HEK293 (cell line): ENCODE data around the gene KCNK4.
A peak's percentile ranks its signal among the peaks of the same experiment; 100 is the strongest.

ENCODE experiments used
- CTCF ChIA-PET: fragments of 350-600 bp; formaldehyde crosslinking; extraction: SDS; loops from one replicate; lab custom pipeline; 2021; ENCODE audit warnings: antibody characterized with exemption; lab: Yijun Ruan, JAX
- POLR2A ChIA-PET: fragments of 300-600 bp; formaldehyde crosslinking; extraction: SDS; loops from one replicate; lab custom pipeline; 2020; ENCODE audit warnings: antibody characterized with exemption, inconsistent platforms; lab: Yijun Ruan, JAX
- H3K27ac ChIP-seq: fragments of 200-500 bp; sonication (Bioruptor generic); 2 replicates; pipeline ENCODE4 v1.5.1; 2014; ENCODE audit warnings: low read depth, low read length, control low read depth, inconsistent platforms; ENCODE audit errors: extremely low read depth
- H3K36me3 ChIP-seq, 2 experiments: fragments of 200-500 bp in 1 of 2; sonication (Bioruptor generic) in 1 of 2; 1 replicate in 1 of 2; 2 replicates in 1 of 2; pipeline ENCODE4 v1.5.1; 2014 to 2017; ENCODE audit warnings: inconsistent platforms in 2 of 2, low read length in 2 of 2; ENCODE audit not compliant: control insufficient read depth in 2 of 2, insufficient read depth in 1 of 2
- H3K4me1 ChIP-seq: fragments of 200-500 bp; sonication (Bioruptor generic); 2 replicates; pipeline ENCODE4 v1.5.1; 2014; ENCODE audit warnings: mild to moderate bottlenecking, low read length, inconsistent platforms; ENCODE audit not compliant: control insufficient read depth, insufficient read depth
- H3K4me3 ChIP-seq: 2 replicates; pipeline ENCODE4 v1.5.1; 2011; ENCODE audit warnings: low read depth, mild to moderate bottlenecking, control low read depth, low read length, moderate library complexity
- H3K9me3 ChIP-seq: fragments of 200-500 bp; sonication (Bioruptor generic); 2 replicates; pipeline ENCODE4 v1.5.1; 2014; ENCODE audit warnings: low read depth, low read length, inconsistent platforms; ENCODE audit not compliant: control insufficient read depth, insufficient read depth
- GLIS1 ChIP-seq: fragments of 450-650 bp; formaldehyde crosslinking; IDR thresholded peaks from 2 replicates; pipeline ENCODE4 v1.5.1; 2016; ENCODE audit warnings: missing biosample characterization, missing genetic modification characterization
- HOXD13 ChIP-seq: sonication (generic); formaldehyde crosslinking; IDR thresholded peaks from 2 replicates; pipeline ENCODE4 v1.8.0; 2022; ENCODE audit warnings: missing genetic modification reagents, borderline replicate concordance
- SCRT2 ChIP-seq: fragments of 450-650 bp; formaldehyde crosslinking; IDR thresholded peaks from 2 replicates; pipeline ENCODE4 v1.5.1; 2016; ENCODE audit warnings: missing biosample characterization, missing genetic modification characterization
- SP3 ChIP-seq: fragments of 450-650 bp; formaldehyde crosslinking; IDR thresholded peaks from 2 replicates; pipeline ENCODE4 v1.5.1; 2016; ENCODE audit warnings: missing biosample characterization, missing genetic modification characterization
- TCF7L2 ChIP-seq: IDR thresholded peaks from 2 replicates; pipeline ENCODE4 v1.6.1; 2011; ENCODE audit warnings: low read depth, mild to moderate bottlenecking, inconsistent platforms, low read length, moderate library complexity, borderline replicate concordance
- WT1 ChIP-seq: fragments of 450-650 bp; formaldehyde crosslinking; IDR thresholded peaks from 2 replicates; pipeline ENCODE4 v1.5.1; 2016; ENCODE audit warnings: missing biosample characterization, missing genetic modification characterization
- ZBTB6 ChIP-seq: fragments of 450-650 bp; formaldehyde crosslinking; IDR thresholded peaks from 2 replicates; pipeline ENCODE4 v1.5.1; 2017; ENCODE audit warnings: missing biosample characterization, missing genetic modification characterization
- ZFHX2 ChIP-seq: fragments of 450-650 bp; formaldehyde crosslinking; conservative IDR thresholded peaks from 2 replicates; pipeline ENCODE4 v1.5.1; 2016; ENCODE audit warnings: missing biosample characterization, missing genetic modification characterization
- ZFP37 ChIP-seq: fragments of 450-650 bp; formaldehyde crosslinking; IDR thresholded peaks from 2 replicates; pipeline ENCODE4 v1.5.1; 2016; ENCODE audit warnings: missing biosample characterization, missing genetic modification characterization
- ZFP41 ChIP-seq: fragments of 450-650 bp; formaldehyde crosslinking; IDR thresholded peaks from 2 replicates; pipeline ENCODE4 v1.5.1; 2016; ENCODE audit warnings: missing biosample characterization, missing genetic modification characterization, borderline replicate concordance
- ZIC2 ChIP-seq: fragments of 450-650 bp; formaldehyde crosslinking; IDR thresholded peaks from 2 replicates; pipeline ENCODE4 v1.5.1; 2016; ENCODE audit warnings: missing biosample characterization, missing genetic modification characterization
- ZNF146 ChIP-seq: fragments of 450-650 bp; formaldehyde crosslinking; IDR thresholded peaks from 2 replicates; pipeline ENCODE4 v1.5.1; 2016; ENCODE audit warnings: missing biosample characterization, missing genetic modification characterization
- ZNF155 ChIP-seq: fragments of 450-650 bp; formaldehyde crosslinking; IDR thresholded peaks from 2 replicates; pipeline ENCODE4 v1.5.1; 2016; ENCODE audit warnings: missing biosample characterization, missing genetic modification characterization
- ZNF280D ChIP-seq: fragments of 450-650 bp; formaldehyde crosslinking; IDR thresholded peaks from 2 replicates; pipeline ENCODE4 v1.5.1; 2016; ENCODE audit warnings: missing biosample characterization, missing genetic modification characterization
- ZNF324 ChIP-seq: fragments of 450-650 bp; formaldehyde crosslinking; IDR thresholded peaks from 2 replicates; pipeline ENCODE4 v1.5.1; 2016; ENCODE audit warnings: missing biosample characterization, missing genetic modification characterization
- ZNF350 ChIP-seq: fragments of 450-650 bp; formaldehyde crosslinking; IDR thresholded peaks from 2 replicates; pipeline ENCODE4 v1.5.0; 2017; ENCODE audit warnings: missing biosample characterization, mild to moderate bottlenecking, missing genetic modification characterization
- ZNF391 ChIP-seq: fragments of 450-650 bp; formaldehyde crosslinking; IDR thresholded peaks from 2 replicates; pipeline ENCODE4 v1.5.1; 2016; ENCODE audit warnings: low read depth, missing biosample characterization, missing genetic modification characterization, borderline replicate concordance
- ZNF426 ChIP-seq: fragments of 450-650 bp; formaldehyde crosslinking; IDR thresholded peaks from 2 replicates; pipeline ENCODE4 v1.5.1; 2017; ENCODE audit warnings: missing biosample characterization, missing genetic modification characterization, mild to moderate bottlenecking, inconsistent platforms, moderate library complexity
- ZNF449 ChIP-seq: fragments of 450-650 bp; formaldehyde crosslinking; IDR thresholded peaks from 2 replicates; pipeline ENCODE4 v1.5.1; 2017; ENCODE audit warnings: missing biosample characterization, mild to moderate bottlenecking, missing genetic modification characterization, moderate library complexity
- ZNF530 ChIP-seq: fragments of 450-650 bp; formaldehyde crosslinking; IDR thresholded peaks from 2 replicates; pipeline ENCODE4 v1.5.1; 2016; ENCODE audit warnings: low read depth, missing biosample characterization, missing genetic modification characterization
- ZNF548 ChIP-seq: fragments of 450-650 bp; formaldehyde crosslinking; IDR thresholded peaks from 2 replicates; pipeline ENCODE4 v1.5.1; 2016; ENCODE audit warnings: missing biosample characterization, missing genetic modification characterization
- ZNF585B ChIP-seq: fragments of 450-650 bp; formaldehyde crosslinking; IDR thresholded peaks from 2 replicates; pipeline ENCODE4 v1.5.1; 2016; ENCODE audit warnings: missing biosample characterization, missing genetic modification characterization
- ZNF707 ChIP-seq: fragments of 450-650 bp; formaldehyde crosslinking; IDR thresholded peaks from 2 replicates; pipeline ENCODE4 v1.5.1; 2016; ENCODE audit warnings: missing biosample characterization, missing genetic modification characterization
- ZSCAN23 ChIP-seq: fragments of 450-650 bp; formaldehyde crosslinking; IDR thresholded peaks from 2 replicates; pipeline ENCODE4 v1.5.1; 2016; ENCODE audit warnings: missing biosample characterization, missing genetic modification characterization
- ZSCAN30 ChIP-seq: fragments of 450-650 bp; IDR thresholded peaks from 2 replicates; pipeline ENCODE4 v1.5.1; 2018; ENCODE audit warnings: missing biosample characterization, mild to moderate bottlenecking, missing genetic modification characterization, moderate library complexity

The KCNK4 gene

GRCh38 chr11:64256300-64256699, 34.8 kb upstream of the KCNK4 start:
- H3K36me3 ChIP-seq = peaks cover 0 to 57% of the 10 kb centered on the region in 2 experiments; a peak in 2 of 3 replicates
- peaks cover 5% of the 10 kb centered on the region for H3K4me1 ChIP-seq
- ChIA-PET CTCF (interaction anchor here (0.6 to 0.8 kb wide), 3 partner anchors 12 to 87 kb away, joined by 3 to 5 read pairs (median 3); no protein-coding TSS in a partner anchor), POLR2A (interaction anchor here (0.9 to 1.6 kb wide), 4 partner anchors 12 to 15 kb away, joined by 3 to 6 read pairs (median 4); no protein-coding TSS in a partner anchor)
- H3K27ac ChIP-seq = no peak overlapping the region
- H3K9me3 ChIP-seq = no peaks in the 10 kb centered on the region
- TF ChIP-seq WT1 (tag by site-specific recombination) = no peak
- no peak for TF ChIP-seq ZBTB6 (tag by site-specific recombination)
- TF ChIP-seq ZNF324 (tag by site-specific recombination) = no peak
- TF ChIP-seq ZNF449 (tag by site-specific recombination) = peak; percentile 83
- TF ChIP-seq SP3 (tag by site-specific recombination) = no peak
- H3K4me3 ChIP-seq = no peak overlapping the region

- Histone ChIP-seq H3K4me3 (no peak overlapping the region), H3K9me3 (no peaks in the 10 kb centered on the region), H3K36me3 (peaks cover 0 to 78% of the 10 kb centered on the region in 2 experiments; a peak in 2 of 3 replicates), H3K4me1 (no peaks in the 10 kb centered on the region), H3K27ac (no peak overlapping the region)
- POLR2A ChIA-PET = interaction anchor here (0.8 to 1.6 kb wide), 4 partner anchors 9 to 15 kb away, joined by 3 to 7 read pairs (median 4); no protein-coding TSS in a partner anchor
- CTCF ChIA-PET = interaction anchor here (0.6 kb wide), 1 partner anchor 9 kb away, joined by 3 read pairs; no protein-coding TSS in a partner anchor
- no peak for TF ChIP-seq SCRT2 (tag by site-specific recombination)
- TF ChIP-seq ZNF146 (tag by site-specific recombination) = no peak
- no peak for TF ChIP-seq ZIC2 (tag by site-specific recombination)
- TF ChIP-seq ZNF350 (tag by site-specific recombination) = no peak
- TF ChIP-seq ZNF426 (tag by site-specific recombination) = no peak
- TF ChIP-seq ZFHX2 (tag by site-specific recombination) = no peak
- TF ChIP-seq ZNF155 (tag by site-specific recombination) = no peak
- no peak for TF ChIP-seq GLIS1 (tag by site-specific recombination)
- no peak for TF ChIP-seq ZFP41 (tag by site-specific recombination)
- no peak for TF ChIP-seq ZNF280D (tag by site-specific recombination)
- TF ChIP-seq ZNF548 (tag by site-specific recombination) = no peak
- no peak for TF ChIP-seq TCF7L2
- no peak for TF ChIP-seq ZSCAN30 (tag by site-specific recombination)
- TF ChIP-seq ZNF530 (tag by site-specific recombination) = no peak
- TF ChIP-seq ZNF707 (tag by site-specific recombination) = no peak
- no peak for TF ChIP-seq ZFP37 (tag by site-specific recombination)
- no peak for TF ChIP-seq ZSCAN23 (tag by site-specific recombination)
- TF ChIP-seq ZNF585B (tag by site-specific recombination) = no peak
- no peak for TF ChIP-seq ZNF391
- TF ChIP-seq HOXD13 (CRISPR knock-in tag) = no peak
Observed at GRCh38 chr11:64258356-64258755, 32.7 kb upstream of the KCNK4 start.
